Caco-2 (cell line): ENCODE measurements around the gene PHTF1. TPM values are rescaled to one million over a fixed set of nuclear protein-coding genes. Genes with fewer than 3 reads are reported as not detected.

Experiments
- BruUV-seq: library from RNA; stranded (reverse); fragments of 400-500 nt; replicated peaks from 2 replicates; lab custom pipeline; 2021; lab: Mats Ljungman, UMichigan
- CTCF ChIA-PET: fragments of 300-600 bp; sonication (Branson Sonifier 250); formaldehyde crosslinking; loops from one replicate; lab custom pipeline; 2022; ENCODE audit warnings: antibody characterized with exemption; lab: Charles Lee
- POLR2A ChIA-PET: fragments of 300-600 bp; sonication (Branson Sonifier 250); formaldehyde crosslinking; loops from one replicate; lab custom pipeline; 2022; ENCODE audit warnings: antibody characterized with exemption; lab: Charles Lee
- DNase-seq, 2 experiments: peaks; one replicate each; pipeline versions ENCODE4 v3.0.0 to v3.0.0-alpha.2; 2020 to 2022
- H3K27me3 ChIP-seq: replicated peaks from 2 replicates; pipeline ENCODE4 v1.6.0; 2011; ENCODE audit warnings: low read length; ENCODE audit not compliant: control insufficient read depth, insufficient read depth
- H3K36me3 ChIP-seq: 2 replicates; pipeline ENCODE4 v1.5.1; 2011; ENCODE audit warnings: low read length; ENCODE audit not compliant: control insufficient read depth, insufficient read depth
- H3K4me1 ChIP-seq: fragments of 250-450 bp; sonication (Bioruptor Pico); 2 replicates; pipeline ENCODE4 v1.5.1; 2020; ENCODE audit warnings: mild to moderate bottlenecking
- H3K4me3 ChIP-seq: 2 replicates; pipeline ENCODE4 v1.5.1; 2011; ENCODE audit warnings: low read depth, mild to moderate bottlenecking, control low read depth, low read length
- H3K9me3 ChIP-seq: fragments of 250-450 bp; sonication (Bioruptor Pico); 2 replicates; pipeline ENCODE4 v1.5.1; 2020; ENCODE audit warnings: mild to moderate bottlenecking, moderate library complexity
- H3K27ac Mint-ChIP-seq: one replicate; pipeline ENCODE4 v1.8.0; 2022; ENCODE audit warnings: mixed read lengths; ENCODE audit not compliant: unreplicated experiment
- H3K27me3 Mint-ChIP-seq: one replicate; pipeline ENCODE4 v1.8.0; 2022; ENCODE audit warnings: mixed read lengths; ENCODE audit not compliant: insufficient read depth, unreplicated experiment
- H3K36me3 Mint-ChIP-seq: one replicate; pipeline ENCODE4 v1.8.0; 2022; ENCODE audit warnings: mild to moderate bottlenecking, mixed read lengths; ENCODE audit not compliant: insufficient read depth, unreplicated experiment
- H3K4me1 Mint-ChIP-seq: one replicate; pipeline ENCODE4 v1.8.0; 2022; ENCODE audit warnings: low read depth, mixed read lengths; ENCODE audit not compliant: unreplicated experiment
- H3K4me3 Mint-ChIP-seq: one replicate; pipeline ENCODE4 v1.8.0; 2022; ENCODE audit warnings: mild to moderate bottlenecking, moderate library complexity, mixed read lengths; ENCODE audit not compliant: unreplicated experiment
- H3K9me3 Mint-ChIP-seq: one replicate; pipeline ENCODE4 v1.8.0; 2022; ENCODE audit warnings: mixed read lengths; ENCODE audit not compliant: unreplicated experiment
- intact Hi-C: fragments of 100-400 bp; cut with micrococcal nuclease; formaldehyde crosslinking; loops from one replicate; pipeline ENCODE4 v1.10.0; 2022; ENCODE audit not compliant: unreplicated experiment
- total RNA-seq: library from RNA; stranded (reverse); gene quantifications from 2 replicates; pipeline ENCODE4 v1.2.3, GENCODE V29; 2022
- TF ChIP-seq, protein P1 (sequence below), 2 experiments: fragments of 200-600 bp in 1 of 2; IDR thresholded peaks; 1 replicate in 1 of 2; 2 replicates in 1 of 2; pipeline versions ENCODE4 v1.5.1 to v1.8.0; 2011 to 2022; ENCODE audit warnings: antibody characterized with exemption in 1 of 2, control low read depth in 1 of 2, inconsistent platforms in 1 of 2, low read depth in 1 of 2, low read length in 1 of 2, mild to moderate bottlenecking in 1 of 2, moderate library complexity in 1 of 2; ENCODE audit not compliant: insufficient read depth in 1 of 2, severe bottlenecking in 1 of 2, unreplicated experiment in 1 of 2

Gene PHTF1
- total RNA-seq, 1 experiment from 2014 or later = 10.4 TPM

DNA sequence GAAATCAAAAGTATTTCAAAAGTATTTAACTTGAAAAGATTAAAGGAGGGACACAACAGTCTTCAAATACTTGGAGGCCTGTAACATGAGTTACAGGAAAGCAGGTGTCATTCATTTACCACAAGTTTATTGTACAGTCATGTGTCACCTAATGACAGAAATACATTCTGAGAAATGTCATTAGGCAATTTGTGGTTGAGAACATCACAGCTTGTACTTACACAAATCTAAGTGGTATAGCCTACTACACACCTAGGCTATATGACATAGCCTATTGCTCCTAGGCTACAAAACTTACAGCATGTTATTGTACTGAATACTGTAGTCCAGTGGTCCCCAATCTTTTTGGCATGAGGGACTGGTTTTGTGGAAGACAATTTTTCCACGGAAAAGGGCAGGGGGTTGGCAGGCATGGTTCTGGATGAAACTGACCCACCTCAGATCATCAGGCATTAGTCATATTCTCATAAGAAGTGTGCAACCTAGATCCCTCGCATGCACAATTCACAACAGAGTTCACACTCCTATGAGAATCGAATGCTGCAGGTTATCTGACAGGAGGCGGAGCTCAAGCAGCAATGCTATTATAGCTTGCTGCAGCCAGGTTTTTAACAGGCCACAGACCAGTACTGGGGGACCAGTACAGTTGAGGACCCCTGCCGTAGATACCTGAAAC is 25.0 kb upstream of the PHTF1 start:
- Mint-ChIP-seq H3K36me3 (peaks cover 5% of the 10 kb centered on the region), H3K9me3 (no peaks in the 10 kb centered on the region), H3K27me3 (no peaks in the 10 kb centered on the region), H3K4me3 (no peak overlapping the region), H3K27ac (no peak overlapping the region), H3K4me1 (peaks cover 11% of the 10 kb centered on the region)
- H3K4me3 ChIP-seq = no peak overlapping the region
- no peaks in the 10 kb centered on the region; the same call in 1 of the 2 replicates for H3K36me3 ChIP-seq
- no peaks in the 10 kb centered on the region for H3K9me3 ChIP-seq
- intact Hi-C loops = no loop called here
- no peak for DNase-seq
- peaks cover 29% of the 10 kb centered on the region for H3K4me1 ChIP-seq
- no peaks in the 10 kb centered on the region for H3K27me3 ChIP-seq
- TF ChIP-seq, protein P1, sequence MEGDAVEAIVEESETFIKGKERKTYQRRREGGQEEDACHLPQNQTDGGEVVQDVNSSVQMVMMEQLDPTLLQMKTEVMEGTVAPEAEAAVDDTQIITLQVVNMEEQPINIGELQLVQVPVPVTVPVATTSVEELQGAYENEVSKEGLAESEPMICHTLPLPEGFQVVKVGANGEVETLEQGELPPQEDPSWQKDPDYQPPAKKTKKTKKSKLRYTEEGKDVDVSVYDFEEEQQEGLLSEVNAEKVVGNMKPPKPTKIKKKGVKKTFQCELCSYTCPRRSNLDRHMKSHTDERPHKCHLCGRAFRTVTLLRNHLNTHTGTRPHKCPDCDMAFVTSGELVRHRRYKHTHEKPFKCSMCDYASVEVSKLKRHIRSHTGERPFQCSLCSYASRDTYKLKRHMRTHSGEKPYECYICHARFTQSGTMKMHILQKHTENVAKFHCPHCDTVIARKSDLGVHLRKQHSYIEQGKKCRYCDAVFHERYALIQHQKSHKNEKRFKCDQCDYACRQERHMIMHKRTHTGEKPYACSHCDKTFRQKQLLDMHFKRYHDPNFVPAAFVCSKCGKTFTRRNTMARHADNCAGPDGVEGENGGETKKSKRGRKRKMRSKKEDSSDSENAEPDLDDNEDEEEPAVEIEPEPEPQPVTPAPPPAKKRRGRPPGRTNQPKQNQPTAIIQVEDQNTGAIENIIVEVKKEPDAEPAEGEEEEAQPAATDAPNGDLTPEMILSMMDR (IDR thresholded peaks at IDR 0.05; ENCODE audit: insufficient read depth in 1 of 2, low read depth in 1 of 2, low read length in 1 of 2, severe bottlenecking in 1 of 2, unreplicated experiment in 1 of 2) = no peak
- POLR2A ChIA-PET = interaction anchor here (0.6 kb wide), 1 partner anchor 143 kb away, joined by 3 read pairs; no protein-coding TSS in a partner anchor
- CTCF ChIA-PET = no interaction called here
- BruUV-seq = no TSS peak

DNA sequence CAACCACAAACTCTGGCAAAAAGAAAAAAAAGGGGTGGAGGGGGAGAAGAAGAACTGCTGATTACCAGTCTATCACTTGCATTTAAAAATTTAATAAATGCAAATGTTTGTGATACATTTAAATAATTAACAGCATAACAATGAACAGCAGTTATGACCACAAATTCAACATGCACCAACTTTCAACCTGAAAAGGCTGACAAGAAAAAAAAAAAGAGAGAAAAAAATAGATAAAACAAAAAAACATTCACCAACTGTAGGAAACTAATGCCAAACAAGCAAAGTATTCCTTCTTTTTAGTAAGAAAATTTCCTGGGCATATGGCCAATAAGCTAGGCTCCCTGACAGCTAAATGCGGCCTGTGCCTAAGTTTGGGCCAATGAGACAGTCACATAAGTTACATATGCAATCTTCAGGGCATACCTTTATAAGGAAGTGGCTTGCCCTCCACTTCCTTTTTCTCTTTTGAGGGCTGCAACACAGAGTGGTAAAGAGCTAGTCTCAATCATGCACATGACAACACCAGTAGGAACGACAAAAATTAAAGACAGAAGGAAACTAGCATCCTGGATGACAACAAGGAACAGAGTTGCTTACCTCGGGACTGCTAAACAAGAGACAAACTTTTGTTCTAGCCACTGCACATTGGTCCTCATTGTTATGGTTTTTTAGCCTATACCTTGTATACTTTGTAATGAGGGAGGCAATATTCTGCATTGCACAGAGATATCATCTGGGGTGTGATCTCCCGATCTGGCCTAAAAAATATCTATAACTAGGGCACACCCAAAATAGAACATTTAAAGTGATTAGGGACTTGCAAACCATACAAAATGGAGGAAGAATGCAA is 24.2 kb upstream of the PHTF1 start:
- no peaks in the 10 kb centered on the region for H3K27me3 Mint-ChIP-seq
- no peak for DNase-seq
- H3K4me3 Mint-ChIP-seq = no peak overlapping the region
- no peak overlapping the region for H3K27ac Mint-ChIP-seq
- Histone ChIP-seq H3K27me3 (no peaks in the 10 kb centered on the region), H3K4me1 (peaks cover 29% of the 10 kb centered on the region), H3K9me3 (no peaks in the 10 kb centered on the region), H3K4me3 (no peak overlapping the region), H3K36me3 (no peaks in the 10 kb centered on the region; the same call in 1 of the 2 replicates)
- CTCF ChIA-PET = no interaction called here
- no TSS peak for BruUV-seq
- H3K36me3 Mint-ChIP-seq = peaks cover 5% of the 10 kb centered on the region
- intact Hi-C loops = no loop called here
- POLR2A ChIA-PET = no interaction called here
- TF ChIP-seq, protein P1 (IDR thresholded peaks at IDR 0.05; ENCODE audit: insufficient read depth in 1 of 2, low read depth in 1 of 2, low read length in 1 of 2, severe bottlenecking in 1 of 2, unreplicated experiment in 1 of 2) = no peak
- no peaks in the 10 kb centered on the region for H3K9me3 Mint-ChIP-seq
- H3K4me1 Mint-ChIP-seq = peaks cover 11% of the 10 kb centered on the region

DNA sequence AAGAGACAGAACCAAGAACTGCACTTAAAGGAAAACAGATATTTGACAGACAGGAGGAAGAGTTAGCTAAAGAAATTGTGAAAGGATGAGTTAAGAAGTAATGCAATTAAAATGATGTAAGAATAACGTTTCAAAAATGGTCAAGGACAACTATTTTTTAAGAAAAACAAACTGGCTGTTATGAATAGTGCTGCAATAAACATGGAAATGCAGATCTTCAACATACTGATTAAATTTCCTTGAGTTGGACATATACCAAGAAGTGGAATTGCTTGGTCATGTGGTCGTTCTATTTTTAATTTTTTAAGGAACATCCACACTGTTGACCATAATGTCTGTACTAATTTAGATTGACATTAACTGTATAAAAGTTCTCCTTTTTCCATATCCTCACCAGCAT is 23.1 kb upstream of the PHTF1 start:
- H3K36me3 ChIP-seq = no peaks in the 10 kb centered on the region; the same call in 1 of the 2 replicates
- Mint-ChIP-seq H3K4me3 (no peak overlapping the region), H3K27ac (no peak overlapping the region), H3K9me3 (no peaks in the 10 kb centered on the region), H3K4me1 (peaks cover 11% of the 10 kb centered on the region), H3K36me3 (peaks cover 5% of the 10 kb centered on the region), H3K27me3 (no peaks in the 10 kb centered on the region)
- intact Hi-C loops = no loop called here
- H3K4me3 ChIP-seq = no peak overlapping the region
- CTCF ChIA-PET = no interaction called here
- TF ChIP-seq, protein P1 (IDR thresholded peaks at IDR 0.05; ENCODE audit: insufficient read depth in 1 of 2, low read depth in 1 of 2, low read length in 1 of 2, severe bottlenecking in 1 of 2, unreplicated experiment in 1 of 2) = no peak
- no TSS peak for BruUV-seq
- H3K27me3 ChIP-seq = no peaks in the 10 kb centered on the region
- H3K4me1 ChIP-seq = peaks cover 29% of the 10 kb centered on the region
- no peaks in the 10 kb centered on the region for H3K9me3 ChIP-seq
- no peak for DNase-seq
- POLR2A ChIA-PET = no interaction called here
